Non-pigmented ciliary epithelial cell (primary cell): ENCODE data around the gene GCNT1.
"Not testable (repeated sequence)": the region's sequence is repeated elsewhere in the genome, so short reads cannot be mapped to it uniquely, and the experiment has no call there.

ENCODE experiments used
- DNase-seq: peaks from one replicate; pipeline ENCODE4 v3.0.0-alpha.2; 2010; ENCODE audit warnings: low read depth

Gene GCNT1

DNA sequence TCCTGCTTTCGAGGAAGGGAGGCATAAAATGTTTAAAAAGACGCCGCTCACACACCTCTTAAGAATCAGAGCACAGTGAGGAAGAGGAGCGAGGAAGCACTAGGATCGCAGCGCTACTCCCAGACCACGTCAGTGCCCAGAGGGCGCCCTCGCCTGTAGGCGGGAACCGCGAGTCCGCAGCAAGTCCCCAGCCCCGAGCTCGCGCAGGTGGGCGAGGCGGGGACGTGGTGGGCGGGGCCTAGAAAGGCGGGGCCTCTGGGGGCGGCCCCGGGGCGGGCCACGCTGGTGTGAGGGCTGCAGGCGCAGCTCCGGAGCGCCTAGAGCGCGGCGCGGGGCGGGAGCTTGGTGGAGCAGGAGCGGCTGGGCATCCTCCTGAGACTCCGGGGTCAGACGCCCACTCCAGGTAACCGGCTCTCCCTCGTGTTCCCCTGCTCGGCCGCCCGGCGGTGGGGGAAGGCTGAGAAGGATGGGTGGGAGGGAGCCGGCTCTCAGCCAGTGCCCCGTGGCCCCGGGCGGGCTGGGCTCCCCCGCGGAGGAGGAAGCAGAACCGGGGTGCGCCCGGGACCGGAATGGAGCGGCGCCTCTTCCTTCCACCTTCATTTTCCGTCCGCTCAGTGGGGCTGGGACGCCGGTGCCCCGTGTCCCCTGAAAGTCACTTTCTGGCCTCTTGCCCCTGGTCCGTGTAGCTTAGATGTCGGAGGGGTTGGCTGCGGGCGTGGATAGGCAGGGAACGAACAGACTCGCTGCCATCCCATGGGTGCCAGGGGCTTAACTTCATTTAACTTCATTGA lies at the start of gene GCNT1:
Gene GCNT1 (plus strand): TSS at position 280 of the 791 bp plus-strand sequence. CDS start 43,200 bp downstream, outside the sequence.
- no peak for DNase-seq

DNA sequence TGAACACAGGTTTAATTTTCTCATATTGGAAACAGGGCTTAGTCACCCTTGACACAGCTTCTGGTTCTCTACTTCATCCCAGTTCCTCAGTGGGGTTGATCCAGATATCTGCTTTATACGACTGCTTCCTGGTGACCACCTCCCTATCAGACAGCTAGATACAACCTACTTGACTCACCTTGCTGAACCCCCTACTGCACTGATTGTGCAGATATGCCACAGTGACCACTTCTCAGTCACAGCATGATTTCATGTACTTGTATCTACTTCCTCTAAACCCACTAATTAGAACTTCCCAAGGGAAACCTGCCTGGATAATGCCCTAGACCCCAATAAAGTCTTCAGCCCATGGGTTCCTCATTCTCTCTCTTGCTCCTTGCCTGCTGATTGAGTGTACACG lies 46.3 kb upstream of the GCNT1 start:
- no peak for DNase-seq

DNA sequence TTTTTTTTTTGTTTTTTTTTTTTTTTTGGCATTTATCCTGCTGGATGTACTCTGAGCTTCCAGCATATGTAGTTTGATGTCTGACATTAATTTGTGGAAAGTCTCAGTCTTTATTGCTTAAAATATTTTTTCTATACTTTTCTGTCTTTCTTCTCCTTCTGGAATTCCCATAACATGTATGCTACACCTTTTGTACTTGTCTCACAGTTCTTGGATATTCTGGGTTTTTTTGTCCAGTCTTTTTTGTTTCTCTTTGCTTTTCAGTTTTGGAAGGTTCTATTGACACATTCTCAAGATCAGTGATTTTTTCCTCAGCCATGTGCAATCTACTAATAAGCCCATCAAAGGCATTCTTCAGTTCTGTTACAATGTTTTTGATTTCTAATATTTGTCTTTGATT lies 45.3 kb upstream of the GCNT1 start:
- DNase-seq = no peak

DNA sequence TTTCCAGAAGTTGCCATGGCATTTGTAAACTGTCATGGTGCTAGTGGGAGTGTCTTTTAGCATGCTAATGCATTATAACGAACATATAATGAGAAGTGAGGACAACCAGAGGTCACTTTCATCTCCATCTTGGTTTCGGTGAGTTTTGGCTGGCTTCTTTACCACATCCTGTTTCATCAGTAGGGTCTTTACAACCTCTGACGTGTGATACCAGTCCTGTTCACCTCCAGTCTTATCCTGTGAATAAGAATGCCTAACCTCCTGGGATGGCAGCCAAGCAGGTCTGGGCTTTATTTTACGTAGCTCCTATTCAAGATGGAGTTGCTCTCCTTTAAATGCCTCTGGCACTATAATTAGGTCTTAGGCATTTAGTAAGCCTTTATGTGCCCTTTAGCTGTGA lies 44.3 kb upstream of the GCNT1 start:
- no peak for DNase-seq

- no peak for DNase-seq
Measured at GRCh38 chr9:76415154-76415553, 43.8 kb upstream of the GCNT1 start.

DNA sequence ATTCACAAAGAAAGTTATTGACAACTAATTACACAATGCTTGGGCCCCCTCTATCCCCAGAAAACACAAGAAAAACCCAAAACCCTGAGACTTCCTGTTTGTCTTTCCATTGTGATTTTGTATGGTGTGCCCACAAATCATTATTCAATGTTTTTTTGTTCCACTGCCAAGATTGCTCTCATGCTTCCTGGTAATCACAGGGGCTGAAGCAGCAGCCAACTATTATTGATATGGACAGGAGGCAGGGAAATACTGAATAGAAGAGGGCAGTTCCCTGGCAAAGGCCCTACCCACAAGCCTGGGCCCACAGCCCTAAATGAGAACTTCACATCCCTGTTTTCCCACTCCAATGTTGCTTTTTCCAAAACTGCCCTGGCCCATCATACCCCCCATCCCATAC lies 43.3 kb upstream of the GCNT1 start:
- DNase-seq = no peak

DNA sequence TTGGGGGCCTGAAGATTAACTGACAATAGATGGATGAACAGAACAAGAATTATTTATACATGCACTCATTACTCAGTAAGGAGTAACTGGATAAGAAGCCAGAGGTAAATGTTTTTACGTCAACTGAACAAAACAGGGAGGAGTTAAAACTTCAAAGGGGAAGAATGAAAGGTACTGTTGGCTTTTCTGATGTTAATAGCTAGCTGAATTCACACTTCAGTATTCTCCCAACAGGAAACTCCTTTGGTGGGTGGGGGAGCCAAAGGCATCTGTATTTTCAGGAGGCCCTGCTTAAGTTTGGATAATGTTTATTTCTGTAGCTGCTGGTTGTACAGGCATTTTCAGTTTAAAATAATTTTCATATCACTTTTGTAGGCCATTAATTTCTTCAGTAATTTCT lies 41.6 kb upstream of the GCNT1 start:
- no peak for DNase-seq

DNA sequence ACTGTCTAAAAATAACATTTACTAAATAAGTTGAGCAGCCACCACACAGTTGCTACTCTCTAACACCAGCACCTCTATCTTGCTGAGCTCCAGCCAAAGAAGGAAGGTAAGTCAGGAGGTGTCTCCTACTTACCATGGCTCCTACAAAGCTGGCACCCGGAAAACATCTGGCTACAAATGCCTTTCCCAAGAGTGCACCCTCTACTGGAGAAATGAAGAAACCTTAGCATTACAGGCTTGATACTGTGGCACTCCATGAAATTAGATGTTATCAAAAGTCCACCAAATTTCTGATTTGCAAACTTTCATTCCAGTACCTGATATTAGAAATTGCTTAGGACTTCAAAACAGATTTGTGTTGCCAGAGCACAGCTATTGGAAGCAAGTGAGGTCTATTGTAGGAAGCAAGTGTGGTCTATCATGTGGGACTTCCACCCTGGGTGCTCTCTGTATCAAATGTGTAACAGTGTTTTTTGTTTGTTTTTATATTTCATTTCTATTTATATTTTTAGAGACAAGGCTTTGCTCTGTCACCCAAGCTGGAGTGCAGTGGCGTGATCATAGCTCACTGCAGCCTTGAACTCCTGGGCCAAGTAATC lies 39.1 kb upstream of the GCNT1 start:
- DNase-seq = no peak

DNA sequence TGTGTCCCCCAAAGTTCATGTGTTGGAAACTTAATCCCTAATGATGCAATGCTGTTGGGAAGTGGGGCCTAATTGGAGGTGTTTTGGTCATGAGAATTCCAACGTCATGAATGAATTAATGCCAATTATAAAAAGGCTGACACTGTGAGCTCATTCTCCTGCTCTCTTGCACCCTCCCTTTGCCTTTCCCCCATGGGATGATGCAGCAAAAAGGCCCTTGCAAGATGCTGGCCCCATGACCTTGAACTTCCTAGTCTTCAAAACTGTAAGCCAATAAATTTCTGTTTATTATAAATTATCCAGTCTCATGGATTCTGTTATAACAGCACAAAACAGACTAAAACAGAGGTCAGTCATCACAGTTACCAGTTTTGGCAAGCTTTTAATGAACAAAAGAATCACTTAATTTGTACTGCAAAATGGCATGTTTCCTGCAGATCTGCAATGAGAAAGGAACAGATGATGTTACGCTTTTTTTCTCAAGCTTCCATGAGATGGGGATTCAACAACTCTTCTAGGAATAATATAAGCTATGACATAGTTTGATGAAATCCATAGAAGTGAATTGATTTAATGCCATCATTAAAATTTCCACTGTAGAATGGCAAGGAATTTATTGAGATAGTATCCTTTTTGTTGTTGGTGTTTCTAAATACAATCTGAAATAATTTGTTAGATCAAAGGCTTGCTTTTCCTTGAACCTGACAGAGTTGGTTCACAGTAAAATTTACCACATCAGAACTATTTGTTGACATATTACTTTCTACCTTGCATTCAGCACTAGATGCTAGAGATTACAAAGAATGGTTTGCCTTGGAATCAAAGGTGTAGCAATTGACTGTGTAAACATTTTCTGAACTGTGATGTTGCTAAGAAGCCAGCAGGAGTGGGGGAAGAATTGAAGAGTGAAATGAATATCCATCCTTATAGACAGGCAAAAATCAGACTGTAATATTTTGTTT lies 35.5 kb upstream of the GCNT1 start:
- DNase-seq = no peak

GRCh38 chr9:76424491-76424890 lies 34.5 kb upstream of the GCNT1 start:
- no peak for DNase-seq

- no peak for DNase-seq
Measured at GRCh38 chr9:76425677-76426453, 33.1 kb upstream of the GCNT1 start.

GRCh38 chr9:76426807-76427419 lies 32.1 kb upstream of the GCNT1 start:
- DNase-seq = no peak

DNA sequence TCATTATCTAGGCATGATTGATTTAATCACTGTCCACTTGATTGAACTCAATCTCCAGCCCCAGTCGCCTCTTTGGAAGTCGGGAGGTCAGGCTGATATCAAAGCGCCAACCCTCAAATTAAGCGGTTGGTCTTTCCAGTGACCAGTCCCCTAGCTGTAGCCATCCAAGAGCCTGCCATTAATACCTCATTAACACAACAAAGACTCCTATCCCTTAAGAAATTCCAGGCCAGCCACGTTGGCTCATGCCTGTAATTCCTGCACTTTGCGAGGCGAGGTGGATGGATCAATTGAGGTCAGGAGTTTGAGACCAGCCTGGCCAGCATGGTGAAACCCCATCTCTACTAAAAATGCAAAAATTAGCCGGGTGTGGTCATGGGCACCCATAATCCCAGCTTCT lies 27.4 kb upstream of the GCNT1 start:
- DNase-seq = no peak

DNA sequence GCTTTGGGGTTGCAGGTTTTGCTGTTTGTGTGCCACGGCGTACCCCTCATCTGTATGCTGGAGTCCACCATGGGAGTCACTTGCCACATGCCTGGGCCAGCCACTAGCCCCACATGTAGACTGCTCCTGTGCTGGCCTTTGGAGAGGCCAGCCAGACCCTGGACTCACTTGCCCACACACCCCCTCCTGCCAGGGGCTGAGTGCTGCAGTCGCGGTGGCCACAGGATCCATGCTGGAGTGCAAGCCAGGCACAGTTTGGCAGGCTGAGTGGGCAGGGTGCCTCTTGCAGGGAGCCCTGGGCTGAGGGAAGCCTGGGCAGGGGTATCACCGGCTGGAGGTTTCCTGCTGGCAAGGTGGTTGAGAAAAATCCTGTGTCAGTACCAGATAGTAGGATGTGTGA lies 25.6 kb upstream of the GCNT1 start:
- no peak for DNase-seq

GRCh38 chr9:76433836-76434235 lies 25.1 kb upstream of the GCNT1 start:
- no peak for DNase-seq

DNA sequence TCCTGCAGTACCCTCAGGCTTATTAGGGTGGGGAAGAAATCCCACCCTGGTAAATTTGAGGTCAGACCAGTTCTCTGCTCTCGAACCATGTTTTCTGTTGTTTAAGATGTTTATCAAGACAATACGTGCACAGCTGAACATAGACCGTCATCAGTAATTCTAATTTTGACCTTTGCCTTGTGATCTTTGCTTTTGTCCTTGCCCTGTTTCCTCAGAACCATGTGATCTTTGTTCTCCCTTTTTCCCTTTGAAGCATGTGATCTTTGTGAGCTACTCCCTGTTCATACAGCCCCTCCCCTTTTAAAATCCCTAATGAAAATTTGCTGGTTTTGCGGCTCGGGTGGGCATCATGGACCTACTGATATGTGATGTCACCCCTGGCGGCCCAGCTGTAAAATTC lies 24.1 kb upstream of the GCNT1 start:
- DNase-seq = not testable (repeated sequence)

DNA sequence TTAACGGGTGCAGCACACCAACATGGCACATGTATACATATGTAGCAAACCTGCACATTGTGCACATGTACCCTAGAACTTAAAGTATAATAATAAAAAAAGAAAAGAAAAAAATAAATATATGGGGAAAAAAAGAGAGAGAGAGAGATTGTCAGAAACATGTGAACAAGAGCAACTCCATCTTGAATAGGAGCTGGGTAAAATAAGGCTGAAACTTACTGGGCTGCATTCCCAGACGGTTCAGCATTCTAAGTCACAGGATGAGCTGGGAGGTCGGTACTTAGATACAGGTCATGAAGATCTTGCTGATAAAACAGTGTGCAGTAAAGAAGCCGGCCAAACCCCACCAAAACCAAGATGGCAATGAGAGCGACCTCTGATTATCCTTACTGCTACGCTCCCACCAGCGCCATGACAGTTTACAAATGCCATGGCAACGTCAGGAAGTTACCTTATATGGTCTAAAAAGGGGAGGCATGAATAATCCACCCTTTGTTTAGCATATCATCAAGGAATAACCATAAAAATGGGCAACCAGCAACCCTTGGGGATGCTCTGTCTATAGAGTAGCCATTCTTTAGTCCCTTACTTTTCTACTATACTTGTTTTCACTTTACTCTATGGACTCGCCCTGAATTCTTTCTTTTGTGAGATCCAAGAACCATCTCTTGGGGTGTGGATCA lies 21.8 kb upstream of the GCNT1 start:
- DNase-seq = not testable (repeated sequence)

DNA sequence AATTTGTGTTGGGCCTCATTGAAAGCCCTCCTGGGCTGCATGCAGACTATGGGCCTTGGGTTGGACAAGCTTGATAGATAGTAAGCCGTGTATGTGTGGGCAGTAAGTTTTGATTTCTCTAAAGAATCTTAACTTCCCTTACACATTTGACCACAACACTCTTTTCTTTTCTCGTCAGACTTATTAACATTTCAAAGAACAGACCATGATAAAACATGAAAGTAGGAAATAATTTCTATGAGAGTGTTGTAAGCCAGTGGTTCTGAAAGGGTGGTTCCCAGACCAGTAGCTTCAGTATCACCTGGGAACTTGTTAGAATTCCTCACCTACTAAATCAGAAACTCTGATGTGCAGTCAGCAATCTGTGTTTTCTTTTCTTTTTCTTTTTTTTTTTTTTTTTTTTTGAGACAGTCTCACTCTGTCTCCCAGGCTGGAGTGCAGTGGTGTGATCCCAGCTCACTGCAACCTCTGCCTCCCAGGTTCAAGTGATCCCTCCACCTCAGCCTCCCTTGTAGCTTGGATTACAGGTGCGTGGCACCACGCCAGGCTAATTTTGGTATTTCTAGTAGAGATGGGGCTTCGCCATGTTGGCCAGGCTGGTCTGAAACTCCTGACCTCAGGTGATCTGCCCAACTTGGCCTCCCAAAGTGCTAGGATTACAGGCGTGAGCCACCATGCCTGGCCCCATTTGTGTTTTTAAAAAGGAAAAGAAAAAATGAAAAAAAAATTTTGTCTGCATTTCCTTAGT lies 20.0 kb upstream of the GCNT1 start:
- DNase-seq = no peak

DNA sequence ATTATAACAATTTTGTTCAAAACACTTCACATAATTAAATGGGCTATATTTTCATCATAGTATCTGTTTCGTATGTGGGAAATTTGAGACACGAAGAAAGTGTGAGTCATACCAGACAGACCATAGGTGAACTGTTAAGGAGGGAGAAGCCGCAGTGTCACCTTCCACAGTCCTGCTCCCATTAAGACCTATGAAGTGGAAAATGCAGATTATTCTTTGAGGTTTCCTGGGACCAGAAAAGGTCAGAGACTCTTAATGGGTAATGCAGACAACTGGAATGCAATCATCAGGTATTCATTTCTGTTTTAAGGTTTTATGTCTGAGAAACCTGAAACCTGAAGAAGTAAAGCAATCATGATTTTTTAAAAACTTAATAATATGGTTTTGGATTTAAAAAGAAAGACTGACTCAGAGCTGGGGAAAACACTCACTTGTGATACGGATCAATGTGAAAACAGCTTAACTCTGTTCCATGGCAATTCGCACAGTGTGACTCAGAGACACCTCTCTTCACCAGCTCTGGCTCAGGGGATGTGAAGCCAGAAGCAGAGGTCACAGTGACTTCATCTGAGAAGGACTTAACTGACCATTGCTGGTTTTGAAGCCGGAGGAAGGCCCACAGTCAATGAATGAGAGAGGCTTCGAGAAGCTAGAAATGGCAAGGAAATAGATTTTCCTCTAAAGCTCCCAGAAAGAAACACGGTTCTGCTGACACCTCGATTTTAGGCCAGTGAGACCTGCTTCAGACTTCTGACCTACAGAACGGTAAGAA lies 17.2 kb upstream of the GCNT1 start:
- peak; percentile 85 for DNase-seq
